Fibroblast of mammary gland (primary cell): ENCODE results near the gene TTC27.

ENCODE experiments used
- DNase-seq: peaks from one replicate; pipeline ENCODE4 v3.0.0-alpha.2; 2010; ENCODE audit warnings: low read depth
- H3K4me3 ChIP-seq: 2 replicates; pipeline ENCODE4 v1.5.1; 2011; ENCODE audit warnings: low read depth, mild to moderate bottlenecking, low read length, moderate library complexity; ENCODE audit not compliant: control insufficient read depth
- TF ChIP-seq, protein P1 (sequence below): conservative IDR thresholded peaks from 2 replicates; pipeline ENCODE4 v1.5.1; 2011; ENCODE audit warnings: low read depth, low read length, inconsistent platforms; ENCODE audit not compliant: control insufficient read depth, insufficient read depth

TTC27 gene

DNA sequence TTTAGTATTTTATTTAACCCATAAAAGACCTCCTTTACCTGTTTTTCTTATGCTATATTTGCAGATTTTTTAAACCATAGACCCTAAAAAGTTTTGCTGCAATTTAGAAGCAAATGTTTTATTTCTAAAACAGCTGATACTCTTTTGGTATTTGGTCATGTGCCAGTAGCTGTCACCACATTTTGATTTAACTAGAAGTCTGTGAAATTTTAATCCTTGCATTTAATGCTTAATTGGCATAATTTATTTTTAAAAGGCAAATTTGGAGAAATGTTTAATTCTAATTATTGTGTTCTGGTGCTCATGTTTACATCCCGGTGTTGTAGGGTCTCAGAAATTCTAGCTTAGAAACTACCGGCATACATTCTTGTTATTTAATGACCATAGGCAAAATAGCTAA is 111.8 kb downstream of the TTC27 start:
- TF ChIP-seq, protein P1, sequence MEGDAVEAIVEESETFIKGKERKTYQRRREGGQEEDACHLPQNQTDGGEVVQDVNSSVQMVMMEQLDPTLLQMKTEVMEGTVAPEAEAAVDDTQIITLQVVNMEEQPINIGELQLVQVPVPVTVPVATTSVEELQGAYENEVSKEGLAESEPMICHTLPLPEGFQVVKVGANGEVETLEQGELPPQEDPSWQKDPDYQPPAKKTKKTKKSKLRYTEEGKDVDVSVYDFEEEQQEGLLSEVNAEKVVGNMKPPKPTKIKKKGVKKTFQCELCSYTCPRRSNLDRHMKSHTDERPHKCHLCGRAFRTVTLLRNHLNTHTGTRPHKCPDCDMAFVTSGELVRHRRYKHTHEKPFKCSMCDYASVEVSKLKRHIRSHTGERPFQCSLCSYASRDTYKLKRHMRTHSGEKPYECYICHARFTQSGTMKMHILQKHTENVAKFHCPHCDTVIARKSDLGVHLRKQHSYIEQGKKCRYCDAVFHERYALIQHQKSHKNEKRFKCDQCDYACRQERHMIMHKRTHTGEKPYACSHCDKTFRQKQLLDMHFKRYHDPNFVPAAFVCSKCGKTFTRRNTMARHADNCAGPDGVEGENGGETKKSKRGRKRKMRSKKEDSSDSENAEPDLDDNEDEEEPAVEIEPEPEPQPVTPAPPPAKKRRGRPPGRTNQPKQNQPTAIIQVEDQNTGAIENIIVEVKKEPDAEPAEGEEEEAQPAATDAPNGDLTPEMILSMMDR = no peak
- DNase-seq = no peak
- H3K4me3 ChIP-seq = no peak overlapping the region

DNA sequence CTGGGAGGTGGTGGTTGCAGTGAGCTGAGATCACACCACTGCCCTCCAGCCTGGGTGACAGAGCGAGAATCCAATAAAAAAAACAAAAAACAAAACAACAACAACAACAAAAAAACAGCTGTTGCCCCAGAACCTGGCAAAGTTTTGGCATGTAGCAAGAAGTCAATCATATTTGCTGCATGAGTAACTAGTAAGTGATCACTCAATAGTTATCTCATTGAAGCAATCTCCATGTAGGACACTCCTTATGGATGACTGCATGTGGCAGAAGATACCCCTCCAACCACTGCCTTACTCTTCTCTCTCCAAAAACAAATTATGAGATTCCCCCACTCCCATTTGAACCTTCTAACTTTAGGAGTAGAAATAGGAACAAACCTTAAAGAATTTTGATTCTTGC is 113.7 kb downstream of the TTC27 start:
- TF ChIP-seq, protein P1 = no peak
- H3K4me3 ChIP-seq = no peak overlapping the region
- DNase-seq = peak; percentile 9

DNA sequence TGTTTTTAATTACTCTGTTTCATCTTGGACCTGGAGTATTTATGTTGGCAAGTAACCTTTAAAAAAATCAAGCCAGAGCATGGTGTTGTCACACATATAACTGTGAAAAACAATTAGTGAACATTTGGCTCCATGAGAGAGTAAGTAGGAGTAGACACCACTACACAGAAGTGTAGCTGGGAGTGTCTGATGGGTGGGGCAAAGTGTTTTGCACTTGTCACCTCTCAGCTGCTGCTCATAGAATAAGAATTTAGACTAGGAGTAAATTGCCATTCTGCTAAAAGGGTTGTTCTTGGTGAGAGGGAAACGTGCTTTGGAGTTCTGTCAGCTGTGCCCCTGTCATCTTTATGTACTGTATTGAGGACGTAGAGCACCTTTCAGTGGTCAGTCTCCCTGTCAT is 114.5 kb downstream of the TTC27 start:
- no peak for DNase-seq
- TF ChIP-seq, protein P1 = no peak
- H3K4me3 ChIP-seq = no peak overlapping the region

DNA sequence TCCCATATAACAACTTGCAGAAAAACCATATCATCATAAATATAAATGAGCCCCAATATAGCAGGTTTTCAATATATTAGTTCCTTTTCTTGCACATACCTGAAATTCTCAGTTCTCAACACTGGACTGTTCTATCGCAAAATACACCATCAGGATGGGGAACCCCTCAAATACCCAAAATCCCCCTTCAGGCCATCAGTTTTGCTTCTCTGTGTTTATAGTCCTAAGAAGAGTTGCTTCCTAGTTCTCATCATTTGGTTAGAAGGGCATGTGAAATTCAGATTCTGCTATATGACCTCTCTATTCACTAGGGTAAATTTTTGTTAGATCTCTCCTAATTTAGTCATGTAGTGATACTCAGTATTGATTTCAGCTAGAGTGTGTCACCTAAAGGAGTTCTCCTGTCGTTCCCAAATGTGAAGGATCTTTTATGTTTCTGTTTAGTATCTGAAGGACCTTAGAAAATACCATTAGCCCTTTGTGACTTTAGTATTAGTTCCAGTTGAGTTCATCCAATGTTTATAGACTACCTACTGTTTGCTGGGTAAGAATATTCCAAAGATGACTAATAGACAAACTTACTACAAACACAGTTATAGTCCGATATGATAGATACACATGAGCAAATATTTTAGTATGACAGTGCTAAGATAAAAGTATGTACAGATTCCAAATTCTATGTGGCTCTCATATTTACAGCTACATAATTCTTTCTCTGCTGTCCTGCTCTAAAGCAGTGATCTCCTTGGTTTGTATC is 115.8 kb downstream of the TTC27 start:
- no peak overlapping the region for H3K4me3 ChIP-seq
- TF ChIP-seq, protein P1 = no peak
- no peak for DNase-seq

DNA sequence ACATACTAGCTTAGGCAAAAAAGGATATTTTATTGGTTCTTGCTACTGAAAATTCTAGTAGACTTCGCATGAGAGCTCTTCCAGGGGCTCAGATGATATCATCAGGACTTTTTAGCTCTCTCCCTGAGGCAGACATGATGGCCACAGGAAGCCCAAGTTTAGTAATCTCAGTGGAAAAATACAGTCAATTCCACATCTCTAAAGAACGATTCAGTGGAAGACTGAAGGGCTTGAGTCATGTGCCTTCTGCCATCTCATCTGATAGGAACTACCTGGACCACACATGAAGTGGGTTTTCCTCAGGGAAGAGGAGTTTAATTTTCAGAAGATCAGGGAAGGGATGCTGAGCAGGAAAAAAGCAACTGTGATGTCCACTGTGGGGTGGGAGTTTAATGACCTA is 117.3 kb downstream of the TTC27 start:
- DNase-seq = peak; percentile 55
- H3K4me3 ChIP-seq = no peak overlapping the region
- TF ChIP-seq, protein P1 = no peak

DNA sequence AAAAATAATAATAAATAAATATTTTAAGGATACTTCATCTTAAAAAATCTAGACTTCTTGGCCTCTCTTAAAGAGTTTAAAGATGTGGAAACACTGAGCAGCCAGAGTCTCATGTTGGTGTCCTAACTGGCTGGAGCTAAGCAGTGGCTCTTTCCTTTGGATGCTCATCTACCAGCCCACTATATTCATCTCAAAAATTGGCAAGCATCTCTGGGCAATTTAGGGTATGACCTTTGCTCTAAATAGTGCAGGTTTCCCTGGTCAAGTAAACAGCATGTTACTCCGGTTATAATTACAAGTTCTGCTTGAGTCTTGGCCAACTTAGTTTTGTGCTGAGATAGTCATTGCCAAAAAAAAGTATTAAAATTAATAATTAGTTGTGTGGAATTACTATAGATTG is 117.8 kb downstream of the TTC27 start:
- no peak overlapping the region for H3K4me3 ChIP-seq
- TF ChIP-seq, protein P1 = no peak
- DNase-seq = no peak

DNA sequence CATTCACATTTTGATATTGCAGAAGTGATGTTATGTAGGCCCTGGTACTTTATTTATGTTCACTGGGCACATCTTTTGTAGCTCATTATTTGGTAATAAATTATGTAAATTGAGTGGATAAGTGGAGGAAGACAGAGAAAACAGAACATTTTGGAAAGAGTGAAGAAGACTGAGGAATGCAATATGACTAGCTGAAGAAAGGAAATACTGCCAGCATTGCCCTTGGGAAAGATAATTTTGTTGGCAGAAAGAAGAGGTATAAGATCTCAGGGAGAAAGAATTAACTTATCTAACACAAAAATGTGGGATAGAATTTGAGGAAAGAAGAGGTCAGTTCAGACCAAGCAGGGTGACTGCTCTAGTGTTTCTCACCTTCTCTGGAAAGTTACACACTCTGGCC is 118.8 kb downstream of the TTC27 start:
- peak; percentile 22 for DNase-seq
- no peak overlapping the region for H3K4me3 ChIP-seq
- TF ChIP-seq, protein P1 = no peak
